Ovary (tissue), 3 donors: Measurements from ENCODE around the gene MACO1.

Source experiments
- POLR2A ChIP-seq: fragments of 450-650 bp; IDR thresholded peaks from one replicate; pipeline ENCODE4 v1.6.1; 2017; ENCODE audit warnings: antibody characterized with exemption, mild to moderate bottlenecking, moderate library complexity
- TF ChIP-seq, protein P1 (sequence below), 3 donors: fragments of 450-650 bp in 2 of 3; fragments of 200-600 bp in 1 of 3; IDR thresholded peaks; one replicate each; pipeline versions ENCODE4 v1.5.1 to v1.8.0; 2016 to 2022; ENCODE audit warnings: antibody characterized with exemption in 3 of 3, mild to moderate bottlenecking in 1 of 3
- donor health status: DM: no; HTN: no; CAD: no.

DNA sequence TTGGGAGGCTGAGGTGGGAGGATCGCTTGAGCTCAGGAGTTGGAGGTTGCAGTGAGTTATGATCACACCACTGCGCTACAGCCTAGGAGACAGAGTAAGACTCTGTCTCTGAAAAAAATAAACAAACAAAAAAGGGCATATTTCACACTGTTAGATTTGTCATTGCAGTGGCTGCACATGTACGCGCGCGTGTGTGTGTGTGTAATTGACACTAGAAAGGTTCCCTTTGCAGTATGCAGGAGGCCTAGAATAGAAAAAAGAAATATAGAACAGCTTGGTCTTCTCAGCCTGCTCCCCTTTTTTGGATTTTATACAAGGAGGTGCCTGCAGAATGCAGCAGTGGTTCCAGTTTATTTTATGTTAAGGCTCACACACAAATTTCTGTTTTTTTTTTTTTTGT lies 8.6 kb downstream of the MACO1 start:
- no peak for TF ChIP-seq POLR2A
- TF ChIP-seq, protein P1, sequence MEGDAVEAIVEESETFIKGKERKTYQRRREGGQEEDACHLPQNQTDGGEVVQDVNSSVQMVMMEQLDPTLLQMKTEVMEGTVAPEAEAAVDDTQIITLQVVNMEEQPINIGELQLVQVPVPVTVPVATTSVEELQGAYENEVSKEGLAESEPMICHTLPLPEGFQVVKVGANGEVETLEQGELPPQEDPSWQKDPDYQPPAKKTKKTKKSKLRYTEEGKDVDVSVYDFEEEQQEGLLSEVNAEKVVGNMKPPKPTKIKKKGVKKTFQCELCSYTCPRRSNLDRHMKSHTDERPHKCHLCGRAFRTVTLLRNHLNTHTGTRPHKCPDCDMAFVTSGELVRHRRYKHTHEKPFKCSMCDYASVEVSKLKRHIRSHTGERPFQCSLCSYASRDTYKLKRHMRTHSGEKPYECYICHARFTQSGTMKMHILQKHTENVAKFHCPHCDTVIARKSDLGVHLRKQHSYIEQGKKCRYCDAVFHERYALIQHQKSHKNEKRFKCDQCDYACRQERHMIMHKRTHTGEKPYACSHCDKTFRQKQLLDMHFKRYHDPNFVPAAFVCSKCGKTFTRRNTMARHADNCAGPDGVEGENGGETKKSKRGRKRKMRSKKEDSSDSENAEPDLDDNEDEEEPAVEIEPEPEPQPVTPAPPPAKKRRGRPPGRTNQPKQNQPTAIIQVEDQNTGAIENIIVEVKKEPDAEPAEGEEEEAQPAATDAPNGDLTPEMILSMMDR (IDR thresholded peaks at IDR 0.05): no peak
